OCI-M1 (cell line): ENCODE data around the gene BRD7.

ENCODE experiments used
- DNase-seq: peaks from one replicate; lab custom pipeline; 2025; lab: John Stamatoyannopoulos, UW

BRD7 gene

DNA sequence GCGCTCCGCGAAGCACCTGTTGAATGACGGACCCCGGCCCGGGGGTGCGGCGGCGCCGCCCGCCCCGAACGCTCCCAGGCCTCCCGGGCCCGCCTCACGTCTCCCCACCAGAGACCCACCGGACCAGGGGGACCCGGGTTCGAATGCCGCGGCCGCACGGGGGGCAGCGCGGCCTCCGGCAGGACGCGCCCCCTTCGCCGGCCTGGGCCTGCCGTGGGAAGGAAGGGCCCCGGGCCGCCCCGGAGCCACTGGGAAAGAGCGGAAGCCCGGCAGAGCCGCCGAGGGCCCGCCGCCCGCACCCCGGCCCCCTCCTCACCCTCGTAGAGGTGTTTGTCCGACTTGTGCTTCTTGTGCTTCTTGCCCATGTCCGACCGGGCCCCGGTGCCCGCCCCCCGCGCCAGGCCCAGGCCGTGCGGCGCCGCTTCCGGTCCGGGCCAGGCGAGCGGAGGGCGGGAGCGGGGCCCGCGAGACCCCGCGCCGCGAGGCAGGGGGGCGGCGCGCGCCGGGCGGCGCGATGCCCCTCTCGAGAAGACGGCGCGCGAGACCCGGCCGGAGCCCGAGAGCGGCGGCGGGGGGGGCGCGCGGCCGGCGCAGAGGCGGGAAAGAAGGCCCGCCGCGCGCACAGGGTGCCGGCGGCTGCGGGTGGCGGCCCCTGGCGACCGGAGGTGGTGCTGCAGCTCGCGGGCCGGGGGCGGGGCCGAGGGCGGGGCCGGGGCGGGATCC, at the start of gene BRD7:
Gene BRD7, minus strand, starts transcription at position 579 of the 723 bp plus-strand sequence. Its CDS starts 214 bp downstream, at position 365.
- DNase-seq: peak; percentile 58

DNA sequence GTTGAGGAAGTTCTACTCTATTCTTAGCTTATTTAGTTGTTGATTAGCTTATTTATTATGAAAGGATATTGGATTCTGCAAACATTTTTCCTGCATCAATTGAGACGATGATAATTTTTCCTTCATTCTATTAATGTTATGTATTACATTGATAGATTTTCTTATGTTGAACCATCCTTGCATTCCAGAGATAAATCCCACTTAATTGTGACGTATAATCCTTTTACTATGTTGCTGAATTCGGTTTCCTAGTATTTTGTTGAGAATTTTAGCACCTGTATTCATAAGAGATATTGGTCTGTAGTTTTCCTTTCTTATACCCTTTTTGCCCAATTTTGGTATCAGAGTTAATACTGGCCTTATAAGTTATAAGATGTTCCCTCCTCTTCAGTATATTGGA, 47.6 kb upstream of the BRD7 start:
- DNase-seq: no peak

DNA sequence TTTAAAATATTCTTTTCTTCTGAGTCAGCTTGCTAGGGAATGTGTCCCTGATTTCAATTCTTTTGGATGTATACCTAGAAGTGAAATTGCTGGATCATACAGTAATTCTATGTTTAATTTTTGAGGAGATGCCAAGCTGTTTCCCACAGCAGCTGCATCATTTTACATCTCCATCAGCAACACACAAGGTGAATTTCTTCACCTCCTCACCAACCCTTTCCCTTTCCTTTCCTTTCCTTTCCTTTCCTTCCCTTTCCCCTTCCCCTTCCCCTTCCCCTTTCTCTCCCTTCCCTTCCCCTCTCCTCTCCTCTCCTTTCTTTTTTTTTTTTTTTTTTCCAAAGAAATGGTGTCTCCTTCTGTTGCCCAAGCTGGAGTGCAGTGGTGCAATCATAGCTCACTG, 45.4 kb upstream of the BRD7 start:
- no peak for DNase-seq

DNA sequence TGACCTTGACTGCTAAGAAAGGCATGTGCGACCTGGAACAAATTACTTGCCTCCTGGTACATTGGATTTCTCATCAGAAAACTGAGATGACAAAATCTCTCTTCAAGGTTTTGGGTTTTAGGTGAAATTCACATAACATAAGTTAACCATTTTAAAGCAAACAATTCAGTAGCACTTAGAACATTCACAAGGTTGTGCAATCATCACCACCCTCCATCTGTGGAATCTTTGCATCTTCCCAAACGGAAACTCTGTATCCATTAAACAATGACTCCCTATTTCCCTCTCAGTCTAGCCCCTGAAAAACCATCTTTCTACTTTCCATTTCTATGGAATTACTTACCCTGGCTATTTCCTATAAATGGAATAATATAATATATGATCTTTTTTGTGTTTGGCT, 42.2 kb upstream of the BRD7 start:
- DNase-seq: no peak

DNA sequence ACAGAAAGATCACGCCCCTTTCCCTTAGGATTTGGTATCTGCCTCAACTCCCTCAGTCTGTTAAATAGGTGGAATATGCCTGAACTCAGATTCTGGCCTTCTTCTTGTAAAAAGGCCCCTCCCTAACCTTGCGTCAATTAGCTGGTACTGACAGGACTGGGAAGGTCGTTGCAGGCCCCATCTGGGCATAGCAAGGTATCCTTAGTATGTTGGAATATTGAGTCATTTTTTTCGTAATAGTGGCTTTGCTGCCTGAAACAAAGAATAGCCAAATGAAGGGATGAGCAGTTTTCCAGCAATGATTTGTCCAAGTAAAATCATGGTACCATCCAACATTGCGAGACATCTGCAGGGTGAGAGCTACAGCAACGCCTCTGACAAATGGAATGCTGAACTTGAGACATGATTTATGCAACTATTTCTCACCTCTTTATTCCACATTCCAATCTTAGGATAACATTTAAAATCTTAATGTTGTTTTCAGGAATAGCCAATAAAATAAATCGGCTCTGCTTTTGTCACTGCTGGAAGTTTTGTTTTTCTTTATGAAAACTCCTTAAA, 39.3 kb upstream of the BRD7 start:
- no peak for DNase-seq

DNA sequence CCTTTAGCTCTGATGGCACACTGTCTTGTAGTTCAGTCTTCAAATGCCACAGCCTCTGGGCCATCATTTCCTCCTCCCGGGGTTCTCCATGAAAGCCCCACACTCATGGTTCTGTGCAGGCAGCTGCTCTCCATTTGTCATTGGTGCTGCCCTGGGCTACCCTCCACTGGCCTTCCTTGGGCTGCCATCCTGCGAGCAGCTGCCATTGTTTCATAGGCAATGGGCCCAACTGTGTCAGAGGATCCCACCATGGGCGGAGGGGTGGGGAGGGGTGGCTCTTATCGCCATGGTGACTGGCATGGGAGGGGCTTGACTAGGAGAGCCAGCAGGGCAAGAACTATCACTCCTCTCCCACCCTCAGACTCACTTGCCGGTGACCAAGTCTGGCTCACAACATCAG, 38.6 kb upstream of the BRD7 start:
- no peak for DNase-seq

DNA sequence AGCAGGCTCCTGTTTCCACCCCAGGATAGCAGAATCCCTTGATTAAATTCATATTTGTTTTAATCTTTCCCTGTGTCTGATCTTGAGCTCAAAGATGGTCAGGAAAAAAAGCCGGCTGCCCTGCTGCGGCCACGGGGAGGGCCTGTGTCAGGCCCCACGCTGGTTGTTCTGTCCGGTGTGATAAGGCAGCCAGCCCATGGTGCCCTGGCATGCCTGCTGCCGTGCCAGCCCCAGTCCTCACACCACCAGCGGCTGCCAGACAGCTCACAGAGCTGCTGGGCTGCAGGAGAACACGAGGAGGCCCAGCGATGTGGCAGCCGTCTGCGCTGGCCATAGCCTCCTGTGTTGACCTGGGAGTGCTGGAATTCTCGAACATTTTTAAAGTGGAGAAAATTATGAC, 34.7 kb upstream of the BRD7 start:
- DNase-seq: no peak

DNA sequence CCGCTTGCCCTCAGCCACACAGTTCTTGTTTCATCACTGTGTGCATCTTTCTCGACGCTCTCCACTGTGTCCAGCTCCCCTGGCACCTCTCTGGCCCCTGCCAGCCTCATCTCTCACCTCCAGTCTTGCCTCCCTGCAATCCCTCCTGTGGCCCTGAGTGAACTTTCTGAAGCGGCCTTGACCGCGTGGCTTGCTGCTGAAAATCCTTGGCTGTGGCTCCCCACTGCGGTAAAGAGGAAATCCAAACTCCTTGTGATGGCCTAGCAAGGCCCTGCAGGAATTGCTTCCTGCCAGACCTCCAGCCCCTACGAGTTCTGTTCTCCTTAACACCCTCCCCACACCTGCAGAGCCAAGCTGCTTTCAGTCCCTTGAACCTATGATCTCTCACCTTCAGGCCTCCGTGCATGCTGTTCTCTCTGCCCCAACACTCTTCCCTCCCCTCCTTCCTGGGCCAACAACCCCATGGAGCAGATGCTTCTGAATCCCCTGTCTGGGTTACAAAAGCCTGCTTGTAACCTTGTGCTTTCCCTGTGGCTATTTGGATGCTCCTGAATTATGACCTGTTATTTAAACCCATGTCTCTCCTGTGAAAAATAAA, 33.6 kb upstream of the BRD7 start:
- DNase-seq: no peak

DNA sequence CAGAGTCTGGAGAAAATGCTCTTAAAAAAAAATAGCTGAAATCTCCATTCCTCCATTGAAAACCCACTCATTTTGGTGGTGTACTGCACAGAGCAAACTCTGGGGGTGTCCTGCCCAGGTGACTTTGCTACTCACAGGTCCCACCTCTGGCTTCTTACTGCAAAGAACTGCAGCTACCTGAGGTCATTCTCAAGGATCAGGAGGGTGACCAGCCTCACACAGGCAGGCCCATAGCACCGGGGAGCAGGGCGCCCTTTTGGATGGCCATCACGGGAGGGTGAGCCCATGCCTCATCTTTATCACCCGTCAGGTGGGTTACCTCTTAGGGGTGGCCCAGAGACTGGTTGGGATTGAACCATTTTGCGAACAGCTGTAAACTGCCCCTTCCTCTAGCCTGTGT, 32.6 kb upstream of the BRD7 start:
- DNase-seq: no peak

DNA sequence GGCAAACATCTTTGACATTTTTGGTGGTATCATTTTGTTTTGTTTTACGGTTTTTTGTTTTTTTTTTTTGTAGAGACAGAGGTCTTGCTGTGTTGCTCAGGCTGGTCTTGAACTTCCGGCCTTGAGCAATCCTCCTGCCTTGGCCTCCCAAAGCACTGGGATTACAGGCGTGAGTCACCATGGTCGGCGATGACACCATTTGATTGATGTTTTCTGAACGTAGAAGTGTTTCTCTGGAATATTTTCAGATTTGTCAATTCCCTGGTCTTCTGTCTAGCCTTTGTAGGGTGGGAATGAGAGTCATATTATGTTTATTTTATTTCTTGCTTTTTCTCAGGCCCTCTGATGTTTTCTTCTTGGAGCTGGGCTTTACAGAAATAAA, 32.2 kb upstream of the BRD7 start:
- DNase-seq: no peak

DNA sequence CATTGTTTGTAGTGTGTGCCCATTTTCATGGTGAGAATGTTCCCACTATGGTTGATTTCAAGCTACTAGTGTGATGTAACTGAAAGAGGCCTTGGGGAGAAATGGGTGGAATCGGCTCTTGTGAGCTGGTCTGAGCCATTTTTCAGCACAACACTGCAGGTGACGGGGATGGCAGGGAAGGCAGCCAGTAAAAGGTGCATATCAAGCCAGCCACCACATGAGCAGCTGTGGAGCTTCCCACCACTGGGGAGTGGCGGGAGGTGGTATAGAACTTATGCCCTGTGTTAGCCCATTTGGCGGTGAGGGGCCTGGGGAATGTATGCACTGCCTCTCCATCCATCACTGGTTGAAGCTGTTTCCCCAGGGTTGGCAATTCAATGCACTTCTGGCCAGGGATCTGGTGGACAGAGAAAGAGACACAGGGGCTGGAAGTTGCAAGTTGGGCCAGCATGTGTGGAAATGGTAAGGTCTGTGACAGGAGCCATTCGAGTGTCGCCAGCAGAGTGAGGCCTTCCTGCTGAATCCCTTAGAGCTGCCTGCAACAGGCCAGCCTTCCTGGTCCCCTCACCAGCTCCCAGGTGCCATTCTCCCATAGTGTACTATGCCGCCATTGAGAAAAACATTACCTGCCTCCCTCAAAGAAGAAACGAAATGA, 31.7 kb upstream of the BRD7 start:
- DNase-seq: no peak

DNA sequence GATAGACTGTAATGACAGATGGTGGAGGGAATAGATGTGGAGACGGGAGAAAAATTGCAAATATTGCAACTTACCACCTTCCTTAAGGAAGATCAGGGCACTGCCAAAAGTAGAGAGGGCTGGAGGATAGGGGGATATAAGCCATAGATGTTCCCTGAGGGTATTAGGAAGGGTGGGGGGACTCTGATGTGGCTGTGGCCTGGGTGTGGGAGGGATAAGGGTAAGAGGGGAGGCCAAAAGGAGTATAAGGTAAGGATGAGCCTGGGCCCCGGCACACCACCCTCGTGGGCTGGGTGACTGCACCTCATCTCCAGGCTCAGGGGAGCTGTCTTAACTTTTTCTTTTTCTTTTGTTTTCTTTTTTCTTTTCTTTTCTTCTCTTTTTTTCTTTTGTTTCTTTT, 30.6 kb upstream of the BRD7 start:
- DNase-seq: no peak

DNA sequence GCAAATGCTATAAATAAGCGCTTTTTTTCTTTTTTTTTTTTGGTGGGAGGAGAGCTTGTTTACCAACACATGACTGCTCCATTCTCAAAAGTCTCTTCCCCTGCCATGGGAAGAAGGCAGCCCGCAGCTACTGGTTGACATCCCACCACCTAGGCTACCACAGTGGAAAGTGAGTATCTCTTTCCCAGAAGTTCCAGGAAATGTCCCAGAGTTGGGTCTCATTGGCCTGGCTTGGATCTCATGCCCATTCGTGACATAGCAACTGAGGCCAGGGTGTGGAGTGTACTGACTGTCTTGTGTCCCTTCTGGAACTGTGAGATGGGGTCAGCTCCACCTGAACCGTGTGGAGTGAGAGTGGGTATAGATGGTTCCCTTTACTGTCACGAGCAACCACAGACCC, 29.5 kb upstream of the BRD7 start:
- DNase-seq: no peak

DNA sequence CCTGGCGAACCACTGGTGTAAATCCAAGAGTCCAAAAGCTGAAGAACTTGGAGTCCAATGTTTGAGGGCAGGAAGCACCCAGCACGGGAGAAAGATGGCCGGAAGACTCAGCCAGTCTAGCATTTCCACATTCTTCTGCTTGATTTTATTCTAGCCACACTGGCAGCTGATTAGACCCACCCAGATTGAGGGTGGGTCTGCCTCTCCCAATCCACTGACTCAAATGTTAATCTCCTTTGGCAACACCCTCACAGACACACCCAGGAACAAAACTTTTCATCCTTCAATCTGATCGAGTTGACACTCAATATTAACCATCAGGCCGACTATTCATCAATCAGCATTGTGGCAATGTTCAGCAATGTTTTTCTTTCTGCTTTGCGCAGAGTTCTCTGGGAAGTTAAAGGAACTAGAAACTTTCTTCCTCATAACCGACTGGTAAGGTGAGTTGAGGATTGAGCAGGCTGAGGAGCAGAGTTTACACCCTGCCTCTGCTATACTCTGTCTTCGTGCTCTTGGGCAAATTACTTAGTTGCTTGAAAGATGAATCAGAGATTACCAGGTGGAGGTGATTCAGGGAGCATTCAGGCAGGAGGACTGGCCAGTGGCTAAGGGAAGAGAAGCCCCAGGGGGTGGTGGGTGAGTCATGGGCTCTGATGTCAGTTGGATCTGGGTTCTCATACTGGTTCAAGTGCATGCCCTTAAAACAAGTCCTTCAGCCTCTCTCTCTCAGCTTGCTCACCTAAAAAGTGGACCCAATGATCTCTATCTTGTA, 28.2 kb upstream of the BRD7 start:
- no peak for DNase-seq

DNA sequence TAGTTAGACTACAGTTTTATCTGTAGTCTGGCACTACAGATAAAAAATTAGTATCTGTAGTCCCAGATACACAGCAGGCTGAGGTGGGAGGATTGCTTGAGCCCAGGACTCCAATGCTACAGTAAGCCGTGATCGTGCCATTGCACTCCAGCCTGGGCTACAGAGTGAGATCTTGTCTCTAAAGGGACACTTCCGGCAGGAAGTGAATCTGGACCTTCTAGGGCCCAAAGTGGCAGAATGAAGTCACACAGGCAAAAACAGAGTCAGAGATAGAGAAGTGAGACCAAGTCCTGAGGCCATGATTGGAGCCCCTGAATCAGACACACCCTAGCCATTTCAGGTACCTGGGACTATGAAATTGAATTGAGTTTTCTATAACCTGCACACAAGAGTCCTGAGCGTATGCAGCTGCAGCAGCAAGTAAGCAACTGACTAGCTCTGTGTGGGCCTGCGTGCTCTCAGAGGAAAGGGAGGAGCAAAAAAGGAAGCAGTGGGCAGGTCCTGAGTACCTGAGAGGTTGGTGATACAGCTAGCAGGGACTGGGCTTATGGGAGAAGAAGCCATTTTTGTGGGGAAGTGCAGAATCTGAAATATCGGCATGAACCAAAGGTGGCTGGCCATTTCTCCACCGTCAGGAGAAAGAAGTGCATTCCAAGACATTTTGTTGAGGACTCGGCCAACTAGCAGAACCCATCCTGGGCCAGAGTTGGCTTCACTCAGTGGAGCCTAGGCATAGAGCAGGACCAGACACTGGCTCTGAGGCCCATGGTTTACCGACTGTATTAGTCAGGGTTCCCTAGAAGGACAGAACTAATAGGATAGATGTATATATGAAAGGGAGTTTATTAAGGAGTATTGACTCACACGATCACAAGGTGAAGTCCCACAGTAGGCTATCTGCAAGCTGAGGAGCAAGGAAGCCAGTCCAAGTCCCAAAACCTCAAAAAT, 27.2 kb upstream of the BRD7 start:
- peak; percentile 78 for DNase-seq

DNA sequence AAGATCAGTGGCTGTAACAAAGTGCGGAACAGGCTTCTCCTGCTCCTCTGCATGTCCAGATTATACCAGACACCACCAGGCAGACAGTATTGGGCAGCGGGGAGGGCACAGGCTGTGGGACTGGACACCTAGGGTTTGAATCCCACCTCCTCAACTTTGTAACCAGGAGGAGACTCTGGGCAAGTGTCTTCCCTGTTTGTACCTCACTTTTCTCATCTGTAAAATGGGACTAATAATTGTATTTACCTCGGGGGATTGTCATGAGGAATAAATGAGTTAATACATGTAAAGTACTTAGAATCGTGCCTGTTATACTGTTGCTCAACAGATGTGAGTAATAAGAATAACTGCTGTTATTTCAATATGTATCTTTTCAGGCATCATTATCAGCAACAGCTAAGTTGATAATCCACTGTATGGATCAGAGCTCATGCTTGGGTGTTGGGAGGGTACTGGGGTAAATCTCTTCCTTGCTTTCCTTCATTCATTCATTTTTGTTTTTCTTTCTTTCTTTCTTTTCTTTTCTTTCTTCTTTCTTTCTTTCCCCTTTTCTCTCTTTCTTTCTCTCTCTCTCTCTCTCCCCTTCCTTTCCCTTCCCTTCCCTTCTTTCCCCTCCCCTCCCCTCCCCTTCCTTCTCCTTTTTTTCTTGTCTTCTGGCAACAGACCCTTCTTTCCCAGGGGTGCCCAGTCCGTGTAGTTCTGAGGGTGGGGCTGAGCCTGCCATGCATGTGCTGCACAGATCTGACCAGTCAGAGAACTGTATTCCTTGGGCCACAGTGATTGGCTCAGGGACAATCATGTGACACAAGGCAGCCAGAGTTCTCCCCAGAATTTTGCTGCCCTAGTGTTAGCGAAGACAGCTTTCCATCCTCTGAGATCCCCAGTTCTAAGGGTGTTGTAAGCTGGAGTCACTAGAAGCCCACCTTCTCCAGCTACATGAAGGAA, 25.3 kb upstream of the BRD7 start:
- no peak for DNase-seq

DNA sequence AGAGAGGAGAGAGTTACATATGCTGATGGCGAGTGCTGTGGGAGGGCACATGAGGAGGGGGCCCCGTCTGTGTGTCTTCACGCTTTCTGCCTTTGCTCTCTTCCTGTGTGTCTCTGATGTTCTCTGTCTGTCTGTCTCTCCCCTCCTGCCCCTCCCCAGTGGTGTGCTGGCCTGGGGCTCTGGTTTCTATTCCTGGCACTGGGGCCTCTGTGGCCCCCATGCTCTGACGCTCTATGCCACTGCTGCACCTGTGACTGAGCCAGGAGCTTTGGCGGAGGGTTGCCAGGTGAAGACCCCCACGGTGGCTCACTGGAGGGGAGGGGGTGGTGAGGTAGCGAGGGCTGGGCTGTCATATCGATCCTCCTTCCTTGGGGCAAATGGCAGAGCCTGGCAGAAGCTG, 24.6 kb upstream of the BRD7 start:
- no peak for DNase-seq

DNA sequence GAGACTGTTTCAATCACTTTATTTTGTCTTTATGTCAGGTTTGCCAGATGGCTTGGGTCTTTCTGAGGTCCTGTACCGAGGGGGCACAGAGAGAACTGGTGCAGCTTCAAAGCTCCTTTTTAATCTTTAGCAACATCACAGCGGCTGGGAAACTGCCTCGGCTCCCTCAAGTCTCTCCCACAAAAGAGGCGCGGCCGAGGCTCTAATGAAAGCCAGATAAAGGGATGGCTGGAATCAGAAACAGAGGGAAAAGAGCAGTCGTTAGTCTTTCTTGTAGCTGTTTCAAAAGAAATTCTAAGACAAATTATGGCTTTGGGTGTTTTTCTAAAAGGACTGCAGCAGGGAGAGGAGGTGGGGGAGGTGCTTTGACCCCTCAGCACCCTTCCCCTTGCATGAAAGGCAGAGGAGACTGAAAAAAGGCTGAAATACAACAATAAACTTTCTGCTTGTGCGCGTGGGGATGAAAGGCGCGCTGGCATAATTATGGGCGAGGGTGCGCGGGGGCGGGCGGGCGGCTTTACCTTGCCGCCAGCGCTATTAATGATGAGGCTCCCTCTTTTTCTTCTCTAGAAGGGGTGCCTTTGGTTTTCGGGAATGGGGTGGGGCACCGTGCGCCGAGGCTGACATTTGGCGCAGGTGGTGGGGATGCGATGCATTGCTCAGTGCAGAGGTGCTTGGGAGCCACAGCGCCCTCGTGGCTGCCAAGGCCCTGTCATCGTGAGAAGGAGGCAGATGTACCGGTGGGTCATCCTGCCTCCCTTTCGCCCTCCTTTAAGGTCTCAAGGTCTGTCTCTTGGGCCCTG, 22.3 kb upstream of the BRD7 start:
- DNase-seq: no peak

DNA sequence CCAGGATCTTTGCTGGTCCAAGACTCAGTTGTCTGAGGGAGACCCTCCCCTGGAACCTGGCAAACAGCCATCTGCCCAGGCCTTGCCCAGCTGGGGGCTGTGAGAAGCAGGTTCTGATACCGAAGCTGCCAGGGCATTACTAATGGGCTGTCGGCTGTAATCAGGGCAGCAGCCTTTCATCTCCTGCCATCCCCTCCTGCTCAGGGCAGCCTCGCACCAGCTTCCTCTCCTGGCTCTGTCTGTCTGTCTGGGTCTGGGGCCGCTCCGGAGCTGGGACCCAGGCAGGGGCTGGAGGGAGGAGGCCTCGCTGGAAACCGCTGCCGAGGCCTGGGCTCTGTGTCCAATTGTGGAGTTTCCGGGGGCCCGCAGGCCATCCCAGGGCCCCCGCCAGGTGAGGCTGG, 21.6 kb upstream of the BRD7 start:
- no peak for DNase-seq
